ENCODE data around the gene PODN. TPM values are rescaled to one million over a fixed set of nuclear protein-coding genes. Genes with fewer than 3 reads are reported as not detected.

The PODN gene, protein sequence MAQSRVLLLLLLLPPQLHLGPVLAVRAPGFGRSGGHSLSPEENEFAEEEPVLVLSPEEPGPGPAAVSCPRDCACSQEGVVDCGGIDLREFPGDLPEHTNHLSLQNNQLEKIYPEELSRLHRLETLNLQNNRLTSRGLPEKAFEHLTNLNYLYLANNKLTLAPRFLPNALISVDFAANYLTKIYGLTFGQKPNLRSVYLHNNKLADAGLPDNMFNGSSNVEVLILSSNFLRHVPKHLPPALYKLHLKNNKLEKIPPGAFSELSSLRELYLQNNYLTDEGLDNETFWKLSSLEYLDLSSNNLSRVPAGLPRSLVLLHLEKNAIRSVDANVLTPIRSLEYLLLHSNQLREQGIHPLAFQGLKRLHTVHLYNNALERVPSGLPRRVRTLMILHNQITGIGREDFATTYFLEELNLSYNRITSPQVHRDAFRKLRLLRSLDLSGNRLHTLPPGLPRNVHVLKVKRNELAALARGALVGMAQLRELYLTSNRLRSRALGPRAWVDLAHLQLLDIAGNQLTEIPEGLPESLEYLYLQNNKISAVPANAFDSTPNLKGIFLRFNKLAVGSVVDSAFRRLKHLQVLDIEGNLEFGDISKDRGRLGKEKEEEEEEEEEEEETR
- total RNA-seq: 222 TPM

DNA sequence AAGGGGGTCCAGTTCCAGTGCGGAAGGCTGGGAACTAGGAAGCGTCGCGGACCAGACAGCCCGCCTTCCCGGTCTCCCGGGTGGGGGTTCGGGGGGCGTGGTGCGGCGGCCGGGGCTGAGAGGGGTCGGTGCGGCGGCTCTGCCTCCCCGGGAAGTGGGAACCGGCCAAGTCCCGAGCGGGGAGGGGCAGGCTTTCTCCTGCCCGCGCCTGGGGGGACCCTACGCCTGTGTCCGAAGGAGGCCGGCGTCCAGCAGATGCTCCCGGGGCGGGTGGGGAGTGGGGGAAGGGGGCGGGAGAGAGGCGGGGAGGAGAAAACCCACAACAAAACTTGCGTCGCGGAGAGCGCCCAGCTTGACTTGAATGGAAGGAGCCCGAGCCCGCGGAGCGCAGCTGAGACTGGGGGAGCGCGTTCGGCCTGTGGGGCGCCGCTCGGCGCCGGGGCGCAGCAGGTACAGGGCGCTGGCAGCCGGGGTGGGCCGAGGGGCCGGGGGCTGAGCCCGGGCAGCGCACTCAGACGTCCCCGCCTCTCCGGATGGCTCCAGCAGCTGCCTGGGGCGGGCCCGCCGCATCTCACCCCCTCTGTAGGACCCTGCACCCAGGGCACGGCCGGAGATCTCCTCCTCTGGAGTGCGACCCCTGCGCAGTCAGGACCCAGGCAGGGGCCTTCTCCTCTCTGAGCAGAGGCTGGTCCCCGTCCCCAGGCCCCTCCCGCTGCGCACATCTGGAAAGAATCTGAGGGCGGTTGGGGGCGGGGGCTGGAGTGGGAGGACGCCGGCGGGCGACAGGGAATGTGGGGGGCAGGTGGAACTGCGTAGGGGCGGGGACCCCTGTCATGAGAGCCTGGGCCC, at the start of gene PODN:
PODN (plus strand) TSS at position 355 of the 849 bp plus-strand sequence. CDS start 7,643 bp downstream, outside the sequence.
- ATAC-seq: peak; percentile 65
- intact Hi-C loops (cut with DNase I): no loop called here
- peak; percentile 88 for DNase-seq (ENCODE audit: low spot score)

DNA sequence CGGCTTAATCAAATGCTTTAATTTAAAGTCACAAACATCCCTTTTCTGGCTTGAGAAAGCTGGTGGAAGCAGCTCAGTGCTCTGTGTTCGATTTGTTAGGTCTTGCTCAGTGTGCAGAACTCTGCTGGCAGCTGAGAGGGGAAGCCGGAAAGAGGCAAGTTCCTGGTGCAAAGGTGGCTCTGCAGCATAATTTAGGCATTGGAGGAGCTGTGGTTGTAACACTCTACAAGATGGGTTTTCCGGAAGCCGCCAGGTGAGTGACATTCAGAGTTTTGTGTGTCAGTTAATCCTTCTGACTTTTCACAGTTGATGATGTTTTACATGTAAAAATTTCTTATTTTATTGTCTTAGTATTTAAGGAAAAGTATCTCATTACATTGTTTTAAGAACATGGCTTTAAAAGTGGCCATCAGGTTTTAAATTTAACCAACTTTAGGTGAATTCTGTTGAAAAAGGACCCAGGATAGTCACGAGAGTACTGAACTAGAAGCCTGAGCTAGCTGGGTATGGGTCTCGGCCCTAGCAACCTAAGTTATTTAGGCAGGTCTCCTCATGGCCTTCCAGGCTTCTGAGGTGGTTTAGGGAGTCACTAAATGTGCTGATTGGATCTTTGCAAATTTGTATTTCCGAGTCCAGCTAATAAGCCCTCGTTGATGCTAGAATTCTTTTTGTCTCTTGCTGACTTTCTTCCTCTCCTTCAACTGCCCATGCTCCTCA, 47.1 kb upstream of the PODN start:
- DNase-seq (ENCODE audit: low spot score) (peak; percentile 75), ATAC-seq (peak; percentile 97)
- intact Hi-C loops (cut with DNase I): no loop called here

DNA sequence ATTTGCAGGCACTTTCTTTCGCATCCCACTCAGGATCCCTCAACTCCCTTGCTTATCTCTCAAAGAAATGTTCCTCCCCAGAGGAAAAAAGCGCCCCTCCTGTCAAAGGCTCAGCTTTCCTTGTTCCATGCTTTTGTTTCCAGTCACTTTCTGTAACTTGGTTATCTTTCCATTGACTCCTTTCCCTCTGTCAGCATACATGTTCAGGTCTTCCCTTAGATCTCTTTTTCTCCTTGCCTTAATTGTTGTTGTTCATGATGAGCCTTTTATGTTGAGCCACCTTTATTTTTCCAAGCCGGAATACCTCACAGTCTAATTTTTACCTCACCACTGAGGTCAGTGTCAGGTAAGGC, 46.5 kb upstream of the PODN start:
- intact Hi-C loops (cut with DNase I): no loop called here
- no peak for ATAC-seq
- no peak for DNase-seq (ENCODE audit: low spot score)

DNA sequence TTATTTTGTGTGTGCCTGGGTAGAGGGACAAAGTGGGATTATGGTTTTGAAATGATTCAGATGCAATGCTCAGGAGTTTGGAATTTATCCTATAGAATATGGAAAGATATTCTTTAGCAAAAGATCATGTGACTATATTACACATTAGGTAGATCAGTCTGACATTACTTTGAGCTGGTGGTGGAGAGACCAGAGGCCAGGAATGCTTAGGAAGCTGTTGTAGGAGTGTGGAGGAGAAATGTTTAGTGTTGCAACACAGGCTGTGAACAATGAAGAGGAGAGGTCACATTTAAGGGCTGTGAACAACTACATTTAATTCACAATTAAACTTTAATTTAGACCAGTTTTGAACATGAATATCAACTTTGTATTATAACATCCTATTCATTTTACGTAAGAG, 45.3 kb upstream of the PODN start:
- DNase-seq (ENCODE audit: low spot score) (no peak), ATAC-seq (no peak)
- intact Hi-C loops (cut with DNase I): no loop called here

DNA sequence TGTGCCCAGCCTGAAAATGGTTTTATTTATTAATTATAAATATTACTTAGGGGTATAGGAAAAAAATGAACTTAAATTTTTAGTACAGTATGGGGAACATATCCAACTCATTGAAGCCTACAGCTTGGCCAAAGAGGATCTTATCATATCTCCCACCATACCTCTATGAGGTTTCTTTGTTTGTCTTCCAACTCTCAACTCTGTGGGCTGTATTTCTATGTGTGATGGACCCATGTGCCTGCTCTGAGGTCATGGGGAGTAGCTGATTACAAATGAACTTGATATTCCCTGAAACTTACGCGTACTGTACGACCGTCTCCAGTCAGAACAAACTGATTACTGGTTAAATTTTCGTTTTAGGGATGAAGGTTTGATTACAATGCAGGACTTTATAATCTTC, 41.4 kb upstream of the PODN start:
- DNase-seq (ENCODE audit: low spot score): no peak
- intact Hi-C loops (cut with DNase I): no loop called here
- no peak for ATAC-seq

DNA sequence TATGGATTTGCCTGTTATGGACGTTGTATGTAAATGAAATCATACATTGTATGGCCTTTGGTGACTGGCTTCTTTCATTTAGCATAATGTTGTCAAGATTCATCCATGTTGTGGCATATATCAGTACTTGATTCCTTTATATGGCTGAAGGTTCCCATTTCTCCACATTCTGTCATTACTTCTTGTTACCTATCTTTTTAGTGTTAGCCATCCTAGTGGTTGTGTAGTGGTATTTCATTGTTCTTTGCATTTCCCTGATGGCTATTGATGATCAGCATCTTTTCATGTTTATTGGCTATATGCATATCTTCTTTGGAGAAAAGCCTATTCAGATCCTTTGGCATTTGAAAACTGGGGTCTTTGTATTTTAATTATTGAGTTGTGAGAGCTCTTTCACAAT, 39.8 kb upstream of the PODN start:
- intact Hi-C loops (cut with DNase I): no loop called here
- ATAC-seq (no peak), DNase-seq (ENCODE audit: low spot score) (no peak)

DNA sequence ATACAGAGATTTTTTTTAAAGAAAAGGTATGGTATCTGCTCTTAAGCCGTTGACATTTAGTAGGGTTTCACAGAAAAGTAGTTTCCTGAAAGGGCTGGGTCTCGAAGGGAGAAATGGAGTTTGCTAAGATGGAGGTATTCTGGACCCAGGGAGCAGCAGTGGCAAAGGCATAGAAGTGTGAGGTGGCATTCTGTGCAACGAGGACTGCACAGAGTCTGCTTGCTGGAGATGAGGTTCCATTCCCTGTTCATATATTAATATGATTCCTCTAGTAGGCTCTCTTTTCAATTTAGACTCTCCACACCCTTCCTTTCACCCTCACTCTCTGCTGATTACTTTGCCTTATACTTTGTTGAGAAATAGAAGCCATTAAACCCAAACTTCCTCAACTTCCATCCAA, 38.5 kb upstream of the PODN start:
- ATAC-seq: no peak
- DNase-seq (ENCODE audit: low spot score): no peak
- intact Hi-C loops (cut with DNase I): no loop called here

DNA sequence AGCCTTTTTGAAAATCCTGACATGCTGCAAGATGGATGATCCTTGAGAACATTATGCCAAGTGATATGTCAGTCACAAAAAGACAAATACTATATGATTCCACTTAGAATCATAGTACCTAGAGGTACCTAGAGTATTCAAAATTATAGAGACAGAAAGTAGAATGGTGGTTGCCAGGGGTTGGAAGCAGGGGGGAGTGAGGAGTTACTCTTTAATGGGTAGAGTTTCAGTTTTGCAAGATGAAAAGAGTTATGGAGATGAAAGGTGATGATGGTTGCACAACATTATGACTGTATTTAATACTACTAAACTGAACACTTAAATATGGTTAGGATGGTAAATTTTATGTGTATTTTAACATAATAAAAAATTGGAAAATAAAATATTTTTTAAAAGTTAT, 37.9 kb upstream of the PODN start:
- DNase-seq (ENCODE audit: low spot score) (no peak), ATAC-seq (no peak)
- intact Hi-C loops (cut with DNase I): no loop called here

DNA sequence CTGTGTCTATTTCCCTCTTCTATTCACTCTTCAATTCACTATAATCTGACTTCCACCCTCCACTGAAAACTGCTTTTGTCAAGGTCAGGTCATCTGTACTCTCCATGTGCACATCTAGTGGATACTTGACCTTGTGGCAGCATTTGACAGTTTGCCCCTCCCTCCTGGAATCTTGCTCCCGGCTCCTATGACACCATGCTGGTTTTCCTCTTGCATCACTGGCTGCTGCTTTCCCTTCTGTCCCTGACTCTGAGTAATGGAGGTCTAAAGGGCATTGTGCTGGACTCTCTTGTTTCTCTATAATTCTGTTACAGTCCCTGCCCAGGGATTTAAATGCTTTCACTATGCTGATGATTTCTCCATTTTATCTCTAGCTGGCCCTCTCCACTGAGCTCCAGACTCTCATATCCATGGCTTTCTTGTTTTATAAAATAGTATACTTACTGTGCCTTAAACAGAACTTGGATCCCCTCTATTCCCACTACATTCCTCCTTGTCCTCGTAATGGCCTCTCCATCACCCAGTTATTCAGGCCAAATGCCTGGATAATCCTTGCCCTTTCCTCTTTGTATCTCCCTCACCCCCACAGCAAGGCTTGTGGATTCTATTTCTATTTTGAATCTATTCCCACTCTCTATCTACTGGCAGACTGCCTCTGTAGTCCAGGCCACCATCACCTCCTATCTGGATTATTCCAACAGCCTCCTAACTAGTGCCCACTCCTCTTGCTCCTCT, 36.8 kb upstream of the PODN start:
- peak; percentile 97 for ATAC-seq
- intact Hi-C loops (cut with DNase I): no loop called here
- DNase-seq (ENCODE audit: low spot score): peak; percentile 72

DNA sequence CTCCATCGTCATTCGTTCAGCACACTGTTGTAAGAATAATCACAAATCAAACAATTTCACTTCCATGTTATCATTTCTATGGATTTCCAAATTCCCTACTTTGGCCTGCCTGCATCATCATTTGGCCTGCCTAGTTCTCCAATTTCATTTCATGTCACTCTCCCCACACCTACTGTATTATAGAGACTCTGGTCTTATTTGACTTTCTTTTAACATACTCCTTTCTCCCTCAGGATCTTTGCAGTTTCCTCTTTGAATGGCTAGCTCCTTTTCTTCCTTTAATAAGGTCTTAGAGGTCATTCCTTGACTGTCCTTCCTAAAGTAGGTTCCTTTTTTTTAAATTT, 36.3 kb upstream of the PODN start:
- intact Hi-C loops (cut with DNase I): no loop called here
- DNase-seq (ENCODE audit: low spot score): no peak
- peak; percentile 16 for ATAC-seq

DNA sequence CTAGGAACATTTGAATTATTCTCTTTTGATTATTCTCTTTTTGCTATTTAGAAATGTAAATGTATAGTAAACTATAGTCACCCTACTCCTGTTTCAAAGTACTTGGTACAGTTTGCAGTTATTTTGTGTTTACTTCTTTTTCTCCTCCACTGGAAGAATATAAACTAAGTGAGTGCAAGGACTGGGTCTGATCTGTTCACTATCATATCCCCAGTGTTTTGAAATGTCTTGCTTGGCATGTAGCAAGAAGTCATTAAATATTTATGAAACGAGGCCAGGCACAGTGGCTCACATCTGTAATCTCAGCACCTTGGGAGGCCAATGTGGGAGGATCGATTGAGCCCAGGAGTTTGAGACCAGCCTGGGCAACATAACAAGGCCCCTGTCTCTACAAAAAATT, 35.8 kb upstream of the PODN start:
- DNase-seq (ENCODE audit: low spot score) (no peak), ATAC-seq (peak; percentile 27)
- intact Hi-C loops (cut with DNase I): no loop called here

DNA sequence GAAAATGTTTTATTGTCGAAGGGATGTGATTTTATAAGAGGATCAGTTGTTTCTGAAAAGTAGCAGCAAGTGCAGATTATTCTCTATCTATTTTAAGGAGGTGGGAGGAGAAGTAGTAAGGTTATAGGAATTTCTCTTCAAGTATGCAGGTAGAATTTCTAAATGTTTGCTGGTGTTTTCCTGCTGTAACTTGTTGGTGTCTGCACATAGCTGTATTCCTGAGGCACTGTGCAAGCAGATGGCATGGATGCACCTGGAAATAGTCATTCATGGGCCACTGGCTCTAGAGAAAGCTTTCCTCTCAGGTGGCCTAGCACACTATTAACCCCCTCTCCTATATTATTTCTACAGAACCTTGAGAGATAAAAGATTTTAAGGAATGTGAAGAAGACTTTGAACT, 30.3 kb upstream of the PODN start:
- intact Hi-C loops (cut with DNase I): no loop called here
- no peak for ATAC-seq
- no peak for DNase-seq (ENCODE audit: low spot score)

DNA sequence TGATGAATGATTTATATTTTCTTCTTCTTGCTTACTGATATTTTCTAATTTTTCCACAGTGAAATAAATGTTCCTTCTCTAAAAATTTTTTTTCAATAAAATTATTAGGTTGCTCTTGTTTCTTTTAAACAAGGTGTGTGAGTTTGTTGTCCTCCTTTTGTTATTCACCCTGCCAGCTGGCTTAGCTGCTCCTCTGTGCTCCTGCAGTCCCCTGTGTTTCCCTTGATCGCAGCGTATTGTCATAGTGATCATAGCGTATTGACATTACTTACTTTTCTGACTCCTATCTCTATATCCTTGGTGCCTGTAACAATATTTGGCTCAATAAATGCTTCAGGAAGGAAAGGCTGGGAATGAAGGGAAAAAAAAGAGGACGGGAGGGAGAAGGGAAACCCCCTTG, 24.9 kb upstream of the PODN start:
- ATAC-seq: peak; percentile 50
- intact Hi-C loops (cut with DNase I): no loop called here
- DNase-seq (ENCODE audit: low spot score): no peak

DNA sequence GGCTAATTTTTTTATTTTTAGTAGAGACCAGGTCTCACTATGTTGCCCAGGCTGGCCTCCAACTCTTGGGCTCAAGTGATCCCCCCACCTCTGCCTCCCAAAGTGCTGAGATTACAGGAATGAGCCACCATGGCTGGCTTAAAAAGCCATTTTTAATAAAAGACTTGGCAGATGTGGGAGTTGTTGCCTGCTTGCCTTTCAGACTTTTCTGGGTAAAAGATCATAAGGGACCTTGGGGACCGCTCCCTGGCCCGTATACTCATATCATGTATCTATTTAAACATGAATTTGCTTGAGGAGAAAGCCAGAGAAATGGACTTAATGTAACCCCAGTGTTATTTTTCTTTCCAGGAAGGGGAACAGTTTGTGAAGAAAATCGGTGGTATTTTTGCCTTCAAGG, 23.4 kb upstream of the PODN start:
- peak; percentile 63 for DNase-seq (ENCODE audit: low spot score)
- ATAC-seq: peak; percentile 89
- intact Hi-C loops (cut with DNase I): no loop called here

DNA sequence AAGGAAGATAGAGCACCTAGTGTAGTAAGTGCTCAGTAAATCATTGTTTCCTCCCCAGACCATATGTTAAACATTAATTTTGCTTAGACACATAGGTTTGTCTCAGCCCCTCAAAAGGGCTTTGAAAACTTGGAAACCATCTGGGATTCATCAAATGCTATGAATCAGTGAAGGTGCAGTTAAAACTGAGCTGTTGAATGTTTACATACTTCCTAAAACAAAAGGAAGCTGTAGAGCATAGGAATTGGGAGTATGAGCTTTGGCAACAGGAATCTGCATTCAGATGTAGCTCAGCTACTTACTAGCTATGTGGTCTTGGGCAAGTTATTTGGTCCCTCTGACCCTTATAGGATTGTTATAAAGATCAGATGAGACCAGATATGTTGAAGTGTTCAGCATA, 18.7 kb upstream of the PODN start:
- intact Hi-C loops (cut with DNase I): no loop called here
- no peak for DNase-seq (ENCODE audit: low spot score)
- ATAC-seq: no peak

DNA sequence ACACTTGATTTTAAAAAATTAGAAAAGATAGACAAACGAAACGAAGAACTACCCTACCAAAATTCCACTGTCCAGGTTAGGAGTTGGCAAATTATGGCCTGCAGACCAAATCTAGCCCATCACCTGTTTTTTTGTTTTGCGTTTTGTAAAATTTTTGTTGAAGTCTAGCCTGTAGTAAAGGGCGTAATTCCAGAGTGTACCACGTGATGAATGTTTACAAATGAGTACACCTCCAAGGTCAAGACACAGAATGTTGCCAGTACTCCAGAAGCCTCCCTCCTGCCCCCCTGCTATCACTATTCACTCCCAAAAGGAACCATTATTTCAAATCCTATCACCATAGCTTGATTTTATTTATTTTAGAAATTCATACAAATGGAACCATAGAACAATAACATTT, 17.1 kb upstream of the PODN start:
- ATAC-seq: no peak
- DNase-seq (ENCODE audit: low spot score): no peak
- intact Hi-C loops (cut with DNase I): no loop called here

DNA sequence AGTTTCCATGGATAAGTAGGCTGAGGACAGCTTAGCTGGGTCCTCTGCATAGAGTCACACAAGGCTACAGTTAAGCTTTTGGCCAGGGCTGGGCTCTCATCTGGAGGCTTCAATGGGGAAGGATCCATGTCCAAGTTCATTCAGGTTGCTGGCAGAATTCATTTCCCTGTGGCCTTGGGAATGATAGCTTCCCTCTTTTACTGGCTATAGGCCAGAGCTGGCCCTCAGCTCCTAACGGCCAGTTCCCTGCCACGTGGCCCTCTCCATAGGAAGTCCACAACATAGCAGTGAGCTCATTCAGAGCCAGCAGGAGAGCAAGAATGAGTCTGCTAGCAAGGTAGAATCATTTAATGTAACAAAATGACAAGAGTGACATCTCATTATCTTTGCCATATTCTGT, 15.1 kb upstream of the PODN start:
- intact Hi-C loops (cut with DNase I): no loop called here
- no peak for DNase-seq (ENCODE audit: low spot score)

DNA sequence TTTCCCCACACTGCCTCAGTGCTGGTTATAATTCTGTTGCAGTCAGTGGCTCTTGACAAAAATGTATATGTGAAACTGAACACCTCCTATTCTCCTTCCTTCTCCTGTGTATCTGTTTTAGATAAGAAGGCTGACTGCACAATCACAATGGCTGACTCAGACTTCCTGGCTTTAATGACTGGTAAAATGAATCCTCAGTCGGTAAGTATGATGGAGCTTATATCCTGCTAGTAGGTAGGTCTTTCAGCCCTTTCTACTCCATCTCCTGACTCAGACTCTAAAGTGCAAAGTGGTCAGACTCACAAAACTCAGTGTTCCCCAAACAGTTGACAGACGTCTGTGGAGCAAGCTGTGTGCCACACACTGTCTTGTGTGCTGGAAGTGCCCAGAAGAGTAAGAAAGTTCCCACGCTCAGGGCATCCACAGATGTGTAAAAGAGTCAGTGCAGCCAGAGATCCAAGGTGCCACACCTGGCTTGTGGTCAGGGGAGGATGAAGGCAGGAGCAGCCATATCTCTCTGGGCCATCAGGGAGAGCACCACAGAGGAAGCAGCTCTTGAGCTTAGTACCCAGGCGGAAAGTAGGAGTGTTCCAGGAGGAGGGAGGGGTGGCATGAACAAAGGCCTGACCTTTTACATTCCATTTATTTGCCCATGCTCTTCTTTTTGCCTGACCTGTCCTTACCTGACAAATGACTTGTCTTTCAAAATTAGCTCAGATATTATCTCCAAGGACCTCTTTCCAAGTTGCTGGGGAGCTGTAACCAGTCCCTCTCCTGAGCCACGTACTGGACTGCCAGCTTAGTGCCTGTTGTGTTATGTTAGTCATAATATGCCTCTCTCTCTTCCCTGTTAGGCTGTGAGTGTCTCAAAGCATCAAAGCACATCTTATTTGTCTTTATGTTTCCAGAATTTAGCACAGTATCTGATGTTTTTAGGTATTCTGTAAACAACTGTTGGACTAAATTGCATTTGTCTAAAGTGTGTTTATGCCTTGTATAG, 14.0 kb upstream of the PODN start:
- DNase-seq (ENCODE audit: low spot score) (no peak), ATAC-seq (no peak)
- intact Hi-C loops (cut with DNase I): no loop called here

More for the DNA sequence above, 15.1 kb upstream of the PODN start:
- peak; percentile 28 for ATAC-seq

Measured in sciatic nerve (tissue), 2 donors.